HepG2 (cell line): ENCODE results near the gene TMEM50B. TPM values are rescaled to one million over a fixed set of nuclear protein-coding genes. Genes with fewer than 3 reads are reported as not detected.
A peak's percentile ranks its signal among the peaks of the same experiment; 100 is the strongest.

Experiments
- ATF7-NPFF ChIP-seq: sonication (generic); formaldehyde crosslinking; IDR thresholded peaks from 2 replicates; pipeline ENCODE4 v1.8.1; 2023; ENCODE audit warnings: mild to moderate bottlenecking, low read depth, missing genetic modification reagents, moderate library complexity
- FOXJ3 ChIP-seq: sonication (generic); formaldehyde crosslinking; IDR thresholded peaks from 2 replicates; pipeline ENCODE4 v1.4.0; 2020; ENCODE audit warnings: missing genetic modification reagents, mild to moderate bottlenecking, borderline replicate concordance
- HNF4A ChIP-seq: sonication (generic); formaldehyde crosslinking; IDR thresholded peaks from 2 replicates; pipeline ENCODE4 v1.4.0; 2020; ENCODE audit warnings: missing genetic modification reagents
- KAT2B ChIP-seq: fragments of 150-350 bp; IDR thresholded peaks from 2 replicates; pipeline ENCODE4 v1.6.1; 2014; ENCODE audit warnings: low read depth, low read length, borderline replicate concordance
- KLF12 ChIP-seq: sonication (generic); formaldehyde crosslinking; IDR thresholded peaks from 2 replicates; pipeline ENCODE4 v1.4.0; 2020; ENCODE audit warnings: missing genetic modification reagents, borderline replicate concordance
- PAWR ChIP-seq: sonication (generic); formaldehyde crosslinking; IDR thresholded peaks from 2 replicates; pipeline ENCODE4 v1.4.0; 2020; ENCODE audit warnings: missing genetic modification reagents, mild to moderate bottlenecking, borderline replicate concordance
- POLR2AphosphoS5 ChIP-seq: IDR thresholded peaks from 2 replicates; pipeline ENCODE4 v1.6.1; 2012; ENCODE audit warnings: low read depth, low read length
- RBM39 ChIP-seq: fragments of 200-400 bp; formaldehyde crosslinking; IDR thresholded peaks from one replicate; pipeline ENCODE4 v1.6.1; 2018; ENCODE audit warnings: antibody characterized with exemption, mild to moderate bottlenecking, low read depth, low read length; ENCODE audit not compliant: poor library complexity, severe bottlenecking
- SKI ChIP-seq: fragments of 450-650 bp; IDR thresholded peaks from one replicate; pipeline ENCODE4 v1.6.1; 2018; ENCODE audit warnings: mild to moderate bottlenecking; ENCODE audit not compliant: partially characterized antibody
- TIGD3 ChIP-seq: sonication (generic); formaldehyde crosslinking; IDR thresholded peaks from 2 replicates; pipeline ENCODE4 v1.5.1; 2020; ENCODE audit warnings: mild to moderate bottlenecking, missing genetic modification reagents, borderline replicate concordance
- U2AF1 ChIP-seq: fragments of 200-400 bp; formaldehyde crosslinking; optimal IDR thresholded peaks from 2 replicates; pipeline ENCODE3; 2017; ENCODE audit warnings: mild to moderate bottlenecking, low read depth, low read length
- ZBTB34 ChIP-seq: sonication (generic); formaldehyde crosslinking; IDR thresholded peaks from 2 replicates; pipeline ENCODE4 v1.8.0; 2022; ENCODE audit warnings: mild to moderate bottlenecking, missing genetic modification reagents
- ZMAT3 ChIP-seq: sonication (generic); formaldehyde crosslinking; conservative IDR thresholded peaks from 2 replicates; pipeline ENCODE4 v1.7.0; 2021; ENCODE audit warnings: missing genetic modification reagents
- ZNF350 ChIP-seq: sonication (generic); formaldehyde crosslinking; IDR thresholded peaks from 2 replicates; pipeline ENCODE4 v1.4.0; 2020; ENCODE audit warnings: mild to moderate bottlenecking, low read depth, missing genetic modification reagents, borderline replicate concordance
- ZNF672 ChIP-seq: sonication (generic); formaldehyde crosslinking; IDR thresholded peaks from 2 replicates; pipeline ENCODE4 v1.8.1; 2022; ENCODE audit warnings: missing genetic modification reagents
- ZNF768 ChIP-seq: sonication (generic); formaldehyde crosslinking; IDR thresholded peaks from 2 replicates; pipeline ENCODE4 v1.4.0; 2020; ENCODE audit warnings: missing genetic modification reagents
- ZNF772 ChIP-seq: sonication (generic); formaldehyde crosslinking; IDR thresholded peaks from 2 replicates; pipeline ENCODE4 v1.5.0; 2020; ENCODE audit warnings: mild to moderate bottlenecking, missing genetic modification reagents
- ZNF777 ChIP-seq: sonication (generic); formaldehyde crosslinking; IDR thresholded peaks from 2 replicates; pipeline ENCODE4 v1.4.0; 2020; ENCODE audit warnings: missing genetic modification reagents
- ZNF792 ChIP-seq: IDR thresholded peaks from 2 replicates; pipeline ENCODE4 v1.6.1; 2016
- polyA plus RNA-seq, 8 experiments: library from polyadenylated mRNA; depleted of rRNA in 3 of 8; stranded (reverse) in 7 of 8; unstranded in 1 of 8; fragments of >200 nt; fragmentation: Illumina TruSeq in 4 of 8; extraction: Trizol in 4 of 8; gene quantifications; 2 replicates each; pipeline versions ENCODE4 v1.2.1 to v1.2.3, GENCODE V29; 2011 to 2016; ENCODE audit warnings: low read depth in 4 of 8, missing spikeins in 1 of 8, mixed read lengths in 1 of 8; ENCODE audit not compliant: insufficient read depth in 1 of 8
- total RNA-seq, 5 experiments: library from RNA; depleted of rRNA; stranded (reverse); fragments of >200 nt; fragmentation: Illumina TruSeq; extraction: Trizol; gene quantifications; 2 replicates each; pipeline ENCODE4 v1.2.3, GENCODE V29; 2016; ENCODE audit warnings: low read depth in 1 of 5
- TF ChIP-seq, protein P1 (sequence below): sonication (generic); formaldehyde crosslinking; IDR thresholded peaks from 2 replicates; pipeline ENCODE4 v1.4.0; 2020; ENCODE audit warnings: missing genetic modification reagents
- TF ChIP-seq, protein P2 (sequence below): sonication (generic); formaldehyde crosslinking; IDR thresholded peaks from 2 replicates; pipeline ENCODE4 v1.5.1; 2020; ENCODE audit warnings: mild to moderate bottlenecking, missing genetic modification reagents, moderate library complexity

Gene TMEM50B
- total and polyA plus RNA-seq, 2 of the 13 experiments (the other 11 are each of a cell fraction or from before 2014, with no cell fraction given) = 29.9 to 46.3 TPM

- TF ChIP-seq ZBTB34 (CRISPR knock-in tag) (peak; percentile 6; the same call in 1 of the 2 replicates), U2AF1 (no peak), ZNF350 (CRISPR knock-in tag) (no peak; the same call in 1 of the 2 replicates), SKI (peak; percentile 25), ATF7-NPFF (CRISPR knock-in tag) (no peak), ZNF672 (no peak), ZNF772 (CRISPR knock-in tag) (peak; percentile 70; the same call in 1 of the 2 replicates), TIGD3 (CRISPR knock-in tag) (no peak), KAT2B (no peak), FOXJ3 (CRISPR knock-in tag) (no peak), ZNF792 (CRISPR knock-in tag) (no peak), ZNF768 (0 out of 2 replicates have a peak, but pooled peaks have one; percentile 20), PAWR (CRISPR knock-in tag) (no peak), KLF12 (CRISPR knock-in tag) (no peak), HNF4A (CRISPR knock-in tag) (0 out of 2 replicates have a peak, but pooled peaks have one; percentile 5), RBM39 (peak; percentile 40), ZMAT3 (CRISPR knock-in tag) (no peak), ZNF777 (CRISPR knock-in tag) (no peak), POLR2AphosphoS5 (peak; percentile 53; the same call in 1 of the 2 replicates)
- TF ChIP-seq, protein P1, sequence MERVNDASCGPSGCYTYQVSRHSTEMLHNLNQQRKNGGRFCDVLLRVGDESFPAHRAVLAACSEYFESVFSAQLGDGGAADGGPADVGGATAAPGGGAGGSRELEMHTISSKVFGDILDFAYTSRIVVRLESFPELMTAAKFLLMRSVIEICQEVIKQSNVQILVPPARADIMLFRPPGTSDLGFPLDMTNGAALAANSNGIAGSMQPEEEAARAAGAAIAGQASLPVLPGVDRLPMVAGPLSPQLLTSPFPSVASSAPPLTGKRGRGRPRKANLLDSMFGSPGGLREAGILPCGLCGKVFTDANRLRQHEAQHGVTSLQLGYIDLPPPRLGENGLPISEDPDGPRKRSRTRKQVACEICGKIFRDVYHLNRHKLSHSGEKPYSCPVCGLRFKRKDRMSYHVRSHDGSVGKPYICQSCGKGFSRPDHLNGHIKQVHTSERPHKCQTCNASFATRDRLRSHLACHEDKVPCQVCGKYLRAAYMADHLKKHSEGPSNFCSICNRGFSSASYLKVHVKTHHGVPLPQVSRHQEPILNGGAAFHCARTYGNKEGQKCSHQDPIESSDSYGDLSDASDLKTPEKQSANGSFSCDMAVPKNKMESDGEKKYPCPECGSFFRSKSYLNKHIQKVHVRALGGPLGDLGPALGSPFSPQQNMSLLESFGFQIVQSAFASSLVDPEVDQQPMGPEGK (CRISPR knock-in tag) = peak; percentile 18
- TF ChIP-seq, protein P2, sequence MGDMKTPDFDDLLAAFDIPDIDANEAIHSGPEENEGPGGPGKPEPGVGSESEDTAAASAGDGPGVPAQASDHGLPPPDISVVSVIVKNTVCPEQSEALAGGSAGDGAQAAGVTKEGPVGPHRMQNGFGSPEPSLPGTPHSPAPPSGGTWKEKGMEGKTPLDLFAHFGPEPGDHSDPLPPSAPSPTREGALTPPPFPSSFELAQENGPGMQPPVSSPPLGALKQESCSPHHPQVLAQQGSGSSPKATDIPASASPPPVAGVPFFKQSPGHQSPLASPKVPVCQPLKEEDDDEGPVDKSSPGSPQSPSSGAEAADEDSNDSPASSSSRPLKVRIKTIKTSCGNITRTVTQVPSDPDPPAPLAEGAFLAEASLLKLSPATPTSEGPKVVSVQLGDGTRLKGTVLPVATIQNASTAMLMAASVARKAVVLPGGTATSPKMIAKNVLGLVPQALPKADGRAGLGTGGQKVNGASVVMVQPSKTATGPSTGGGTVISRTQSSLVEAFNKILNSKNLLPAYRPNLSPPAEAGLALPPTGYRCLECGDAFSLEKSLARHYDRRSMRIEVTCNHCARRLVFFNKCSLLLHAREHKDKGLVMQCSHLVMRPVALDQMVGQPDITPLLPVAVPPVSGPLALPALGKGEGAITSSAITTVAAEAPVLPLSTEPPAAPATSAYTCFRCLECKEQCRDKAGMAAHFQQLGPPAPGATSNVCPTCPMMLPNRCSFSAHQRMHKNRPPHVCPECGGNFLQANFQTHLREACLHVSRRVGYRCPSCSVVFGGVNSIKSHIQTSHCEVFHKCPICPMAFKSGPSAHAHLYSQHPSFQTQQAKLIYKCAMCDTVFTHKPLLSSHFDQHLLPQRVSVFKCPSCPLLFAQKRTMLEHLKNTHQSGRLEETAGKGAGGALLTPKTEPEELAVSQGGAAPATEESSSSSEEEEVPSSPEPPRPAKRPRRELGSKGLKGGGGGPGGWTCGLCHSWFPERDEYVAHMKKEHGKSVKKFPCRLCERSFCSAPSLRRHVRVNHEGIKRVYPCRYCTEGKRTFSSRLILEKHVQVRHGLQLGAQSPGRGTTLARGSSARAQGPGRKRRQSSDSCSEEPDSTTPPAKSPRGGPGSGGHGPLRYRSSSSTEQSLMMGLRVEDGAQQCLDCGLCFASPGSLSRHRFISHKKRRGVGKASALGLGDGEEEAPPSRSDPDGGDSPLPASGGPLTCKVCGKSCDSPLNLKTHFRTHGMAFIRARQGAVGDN = peak; percentile 65
Observed at GRCh38 chr21:33403786-33404585, 75.8 kb downstream of the TMEM50B start (continued).
